HFF-Myc (cell line): ENCODE data around the gene RAD51B.
"Not testable (repeated sequence)": the region's sequence is repeated elsewhere in the genome, so short reads cannot be mapped to it uniquely, and the experiment has no call there.

Source experiments
- DNase-seq: peaks from one replicate; pipeline ENCODE4 v3.0.0-alpha.2; 2011; ENCODE audit warnings: low read depth; ENCODE audit errors: extremely low read depth
- H3K4me3 ChIP-seq: replicated peaks from 2 replicates; pipeline ENCODE4 v1.5.1; 2011; ENCODE audit warnings: low read depth, mild to moderate bottlenecking, control low read depth, low read length
- CTCF ChIP-seq: IDR thresholded peaks from 2 replicates; pipeline ENCODE4 v1.5.1; 2012; ENCODE audit warnings: mild to moderate bottlenecking, low read depth, low read length, control low read depth; ENCODE audit errors: missing control alignments

The RAD51B gene

DNA sequence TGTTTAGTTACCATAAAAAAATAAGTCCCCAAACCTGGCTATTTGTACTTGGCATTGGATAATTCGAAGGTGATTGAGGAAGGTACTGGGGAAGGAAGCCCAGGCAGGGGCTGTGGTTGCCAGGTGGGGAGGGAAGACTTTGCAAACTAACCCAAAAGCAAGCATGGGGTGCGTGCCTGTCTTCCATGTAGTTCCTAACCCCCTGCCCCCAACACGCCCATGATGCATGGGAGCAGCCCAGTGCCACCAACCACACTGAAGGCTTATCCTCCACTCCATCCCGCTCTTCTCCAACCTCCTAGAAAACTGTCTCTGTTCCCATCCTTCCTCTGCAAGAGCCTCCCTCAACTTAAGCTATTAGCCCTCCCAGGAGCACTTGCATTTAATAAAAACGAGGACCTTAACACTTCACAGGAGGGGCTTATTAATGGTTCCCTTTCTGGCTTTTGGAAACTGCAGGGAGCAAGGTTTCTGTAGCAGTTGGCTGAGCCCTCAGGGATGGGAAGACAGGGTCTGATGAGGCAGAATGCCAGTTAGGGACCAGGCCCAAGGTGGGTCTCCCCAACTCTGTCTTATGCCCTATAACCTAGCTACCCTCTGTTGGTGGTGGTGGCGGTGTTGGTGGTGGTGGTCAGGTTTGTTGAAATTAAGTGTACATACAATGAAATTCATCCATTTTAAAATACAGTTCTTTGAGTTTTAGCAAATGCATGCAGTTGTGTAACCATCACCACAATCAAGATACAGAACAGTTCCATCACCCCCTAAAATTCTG is 877.3 kb downstream of the RAD51B start:
- H3K4me3 ChIP-seq, result no peak overlapping the region
- no peak for TF ChIP-seq CTCF
- no peak for DNase-seq

DNA sequence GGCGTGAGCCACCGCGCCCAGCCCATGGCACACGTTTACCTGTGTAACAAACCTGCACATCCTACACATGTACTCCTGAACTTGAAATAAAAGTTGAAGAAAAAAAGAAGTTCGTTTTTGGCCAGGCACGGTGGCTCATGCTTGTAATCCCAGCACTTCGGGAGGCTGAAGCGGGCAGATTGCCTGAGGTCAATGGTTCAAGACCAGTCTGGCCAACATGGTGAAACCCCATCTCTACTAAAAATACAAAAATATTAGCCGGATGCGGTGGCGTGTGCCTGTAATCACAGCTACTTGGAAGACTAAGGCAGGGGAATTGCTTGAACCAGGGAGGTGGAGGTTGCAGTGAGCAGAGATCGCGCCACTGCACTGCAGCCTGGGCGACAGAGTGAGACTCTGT is 879.2 kb downstream of the RAD51B start:
- not testable (repeated sequence) for DNase-seq, H3K4me3 ChIP-seq

GRCh38 chr14:68701001-68701741 is 881.6 kb downstream of the RAD51B start:
- no peak for DNase-seq
- H3K4me3 ChIP-seq, result no peak overlapping the region
- no peak for TF ChIP-seq CTCF

DNA sequence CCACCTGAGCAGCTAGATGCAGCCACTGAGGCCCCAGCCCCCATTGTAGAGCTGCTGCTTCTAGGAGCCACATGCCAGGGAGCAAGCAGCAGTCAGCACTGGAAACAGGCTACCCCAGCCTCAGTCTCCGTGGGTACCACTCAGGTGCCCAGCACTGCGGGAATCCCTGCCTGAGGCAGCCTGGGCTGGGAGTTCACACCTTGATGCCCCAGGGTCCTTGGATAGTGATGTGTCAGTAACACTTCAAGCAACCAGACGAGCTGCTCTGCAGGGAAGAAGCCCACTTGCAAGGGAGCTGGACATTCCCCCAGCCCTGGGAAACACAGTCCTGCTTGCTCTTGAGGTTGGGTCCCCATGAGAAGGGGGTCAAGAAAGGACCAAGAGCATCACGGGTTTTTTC is 882.6 kb downstream of the RAD51B start:
- DNase-seq, result no peak
- H3K4me3 ChIP-seq, result no peak overlapping the region
- no peak for TF ChIP-seq CTCF

GRCh38 chr14:68702578-68702977 is 883.0 kb downstream of the RAD51B start:
- H3K4me3 ChIP-seq, result no peak overlapping the region
- no peak for DNase-seq
- no peak for TF ChIP-seq CTCF

GRCh38 chr14:68703093-68703492 is 883.5 kb downstream of the RAD51B start:
- no peak for DNase-seq
- TF ChIP-seq CTCF, result no peak

DNA sequence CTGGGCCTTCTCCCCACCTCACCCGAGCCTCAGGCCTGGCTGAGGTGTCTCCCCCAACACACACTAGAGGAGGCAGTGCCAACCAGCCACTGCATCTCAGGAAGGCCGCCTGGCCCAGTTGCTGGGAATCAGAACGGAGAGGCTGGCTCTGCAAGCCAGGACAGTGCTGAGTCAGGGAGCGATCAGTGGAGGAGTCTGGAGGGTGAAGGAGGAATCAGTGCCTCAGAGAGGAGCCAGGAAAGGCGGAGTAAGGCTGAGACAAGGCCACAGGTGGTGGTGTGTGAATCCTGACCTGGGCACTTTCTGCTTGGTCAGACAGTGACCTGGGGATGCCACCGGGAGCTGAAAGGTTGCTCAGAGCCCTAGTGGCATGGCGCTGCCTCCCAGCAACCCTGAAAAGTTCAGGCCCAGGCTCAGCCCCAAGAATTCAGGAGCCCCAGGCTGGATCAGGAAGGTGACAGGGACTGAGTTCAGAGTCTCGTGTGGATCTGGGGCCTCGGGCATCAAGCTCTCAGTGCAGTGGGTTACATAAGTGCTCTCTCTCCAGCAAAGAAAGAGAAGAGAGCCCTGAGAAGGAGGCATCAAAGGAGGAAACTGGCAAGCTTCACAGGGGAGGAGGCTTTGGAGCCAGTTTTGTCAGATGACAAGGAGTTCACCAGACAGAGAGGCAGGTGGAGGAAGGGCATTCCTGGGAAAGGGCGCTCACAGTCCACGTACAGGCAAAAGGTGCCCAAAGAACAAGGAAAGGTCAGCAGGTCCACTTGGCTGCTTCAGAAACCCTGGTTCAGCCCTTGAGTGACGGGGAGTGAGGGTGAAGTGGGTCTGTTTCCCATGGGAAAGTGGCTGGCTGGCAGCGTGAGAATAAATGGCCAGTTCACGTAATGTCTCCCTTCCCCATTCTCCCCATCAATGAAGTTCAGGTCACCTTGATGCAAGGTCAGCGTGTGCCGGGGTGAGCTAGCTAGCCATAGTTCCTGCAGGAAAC is 885.4 kb downstream of the RAD51B start:
- no peak for TF ChIP-seq CTCF
- no peak for DNase-seq
- no peak overlapping the region for H3K4me3 ChIP-seq

More at GRCh38 chr14:68703093-68703492, 883.5 kb downstream of the RAD51B start:
- H3K4me3 ChIP-seq, result no peak overlapping the region
